GM19324 (cell line): ENCODE measurements around the gene FBN3.
"Not testable (repeated sequence)": the region's sequence is repeated elsewhere in the genome, so short reads cannot be mapped to it uniquely, and the experiment has no call there.

Source experiments
- ATAC-seq: cut with Tn5 transposase; IDR thresholded peaks from one replicate; pipeline ENCODE4 v1.9.1; 2021; ENCODE audit warnings: mild to moderate bottlenecking, moderate library complexity; ENCODE audit not compliant: unreplicated experiment, low FRiP score

FBN3 gene

GRCh38 chr19:8123683-8124082 lies 25.7 kb downstream of the FBN3 start:
- no peak for ATAC-seq

- ATAC-seq = no peak
These were observed 28.5 kb downstream of the FBN3 start for GRCh38 chr19:8120636-8121480.

- ATAC-seq = no peak
These were observed 31.4 kb downstream of the FBN3 start for GRCh38 chr19:8117991-8118390.

- ATAC-seq = no peak
These were observed 32.7 kb downstream of the FBN3 start for GRCh38 chr19:8116437-8117293.

GRCh38 chr19:8115805-8116396 lies 33.5 kb downstream of the FBN3 start:
- no peak for ATAC-seq

GRCh38 chr19:8113017-8113416 lies 36.4 kb downstream of the FBN3 start:
- ATAC-seq = no peak

- ATAC-seq = no peak
These were observed 38.0 kb downstream of the FBN3 start for GRCh38 chr19:8111376-8111775.

GRCh38 chr19:8110931-8111330 lies 38.5 kb downstream of the FBN3 start:
- ATAC-seq = no peak

GRCh38 chr19:8109890-8110662 lies 39.3 kb downstream of the FBN3 start:
- no peak for ATAC-seq

- ATAC-seq = no peak
These were observed 39.9 kb downstream of the FBN3 start for GRCh38 chr19:8109455-8109854.

GRCh38 chr19:8108560-8109445 lies 40.6 kb downstream of the FBN3 start:
- no peak for ATAC-seq

- ATAC-seq = no peak
These were observed 42.0 kb downstream of the FBN3 start for GRCh38 chr19:8107301-8107903.

GRCh38 chr19:8105471-8105870 lies 43.9 kb downstream of the FBN3 start:
- no peak for ATAC-seq

GRCh38 chr19:8101910-8102309 lies 47.5 kb downstream of the FBN3 start:
- ATAC-seq = not testable (repeated sequence)

- ATAC-seq = no peak
These were observed 48.1 kb downstream of the FBN3 start for GRCh38 chr19:8101311-8101710.

- no peak for ATAC-seq
These were observed 51.5 kb downstream of the FBN3 start for GRCh38 chr19:8097681-8098567.

- ATAC-seq = no peak
These were observed 52.2 kb downstream of the FBN3 start for GRCh38 chr19:8097198-8097597.

- ATAC-seq = no peak
These were observed 53.3 kb downstream of the FBN3 start for GRCh38 chr19:8096071-8096470.
